ENCODE results near the gene PTCD1.

PTCD1 gene

GRCh38 chr7:99438573-99439480, at the start of gene PTCD1, which contains the start of gene CPSF4:
PTCD1 (minus strand) TSS chr7:99438798; CDS start chr7:99435242, 3,556 bp downstream.
CPSF4 (plus strand) TSS chr7:99438943; CDS start chr7:99439083, 140 bp downstream.
- peak; percentile 89 for DNase-seq

- DNase-seq: no peak
These were observed 46.5 kb upstream of the PTCD1 start for GRCh38 chr7:99485094-99485493.

GRCh38 chr7:99478464-99479440, 40.2 kb upstream of the PTCD1 start:
- no peak for DNase-seq

- DNase-seq: no peak
These were observed 37.5 kb upstream of the PTCD1 start for GRCh38 chr7:99476107-99476506.

GRCh38 chr7:99473315-99473596, 34.7 kb upstream of the PTCD1 start:
- peak; percentile 18 for DNase-seq

- peak; percentile 94 for DNase-seq
These were observed 34.1 kb upstream of the PTCD1 start, which contains the start of gene ZNF789 for GRCh38 chr7:99472561-99473314. ZNF789 (plus strand) TSS chr7:99472890; CDS start chr7:99476457, 3,567 bp downstream.

GRCh38 chr7:99469381-99470065, 30.9 kb upstream of the PTCD1 start:
- DNase-seq: no peak

- no peak for DNase-seq
These were observed 29.8 kb upstream of the PTCD1 start for GRCh38 chr7:99468336-99468918.

- DNase-seq: no peak
These were observed 26.8 kb upstream of the PTCD1 start for GRCh38 chr7:99465421-99465768.

- DNase-seq: no peak
These were observed 22.6 kb upstream of the PTCD1 start for GRCh38 chr7:99461221-99461620.

GRCh38 chr7:99460651-99461050, 22.1 kb upstream of the PTCD1 start:
- no peak for DNase-seq

- DNase-seq: no peak
These were observed 20.5 kb upstream of the PTCD1 start for GRCh38 chr7:99459087-99459486.

GRCh38 chr7:99457650-99458493, 19.3 kb upstream of the PTCD1 start:
- no peak for DNase-seq

GRCh38 chr7:99457050-99457649, 18.6 kb upstream of the PTCD1 start:
- no peak for DNase-seq

- no peak for DNase-seq
These were observed 17.7 kb upstream of the PTCD1 start for GRCh38 chr7:99456288-99456687.

GRCh38 chr7:99455874-99456273, 17.3 kb upstream of the PTCD1 start:
- DNase-seq: no peak

GRCh38 chr7:99453105-99453504, 14.5 kb upstream of the PTCD1 start:
- DNase-seq: no peak

- no peak for DNase-seq
These were observed 13.9 kb upstream of the PTCD1 start for GRCh38 chr7:99452541-99452940.

GRCh38 chr7:99451936-99452335, 13.3 kb upstream of the PTCD1 start:
- DNase-seq: no peak

GRCh38 chr7:99449326-99449725, 10.7 kb upstream of the PTCD1 start:
- DNase-seq: peak; percentile 5

Data from DMS79 (cell line).